Nephron progenitor cell (in vitro differentiated cells): ENCODE data around the gene KIAA2012.

ENCODE experiments used
- DNase-seq: peaks from one replicate; pipeline ENCODE4 v3.0.0; 2021
- H3K27ac Mint-ChIP-seq: 2 replicates; pipeline ENCODE4 v1.8.0; 2021; ENCODE audit warnings: mild to moderate bottlenecking, moderate library complexity, mixed read lengths
- H3K27me3 Mint-ChIP-seq: 2 replicates; pipeline ENCODE4 v1.8.0; 2021; ENCODE audit warnings: mild to moderate bottlenecking, low read depth, mixed read lengths; ENCODE audit not compliant: poor library complexity
- H3K36me3 Mint-ChIP-seq: 2 replicates; pipeline ENCODE4 v1.8.0; 2021; ENCODE audit warnings: low read depth, mixed read lengths
- H3K4me1 Mint-ChIP-seq: 2 replicates; pipeline ENCODE4 v1.8.0; 2021; ENCODE audit warnings: mixed read lengths
- H3K4me3 Mint-ChIP-seq: 2 replicates; pipeline ENCODE4 v1.8.0; 2021; ENCODE audit warnings: mild to moderate bottlenecking, moderate library complexity, mixed read lengths
- H3K9me3 Mint-ChIP-seq: 2 replicates; pipeline ENCODE4 v1.8.0; 2021; ENCODE audit warnings: mild to moderate bottlenecking, moderate library complexity, mixed read lengths
- CTCF ChIP-seq: fragments of 200-600 bp; sonication (generic); IDR thresholded peaks from 2 replicates; pipeline ENCODE4 v1.5.0; 2021; ENCODE audit warnings: antibody characterized with exemption

Gene KIAA2012

GRCh38 chr2:202072737-202073401 is at the start of gene KIAA2012:
Gene KIAA2012, plus strand, starts transcription at chr2:202073255. Its CDS starts 373 bp downstream, at chr2:202073628.
- peak; percentile 58 for DNase-seq
- Mint-ChIP-seq H3K4me1 (peaks cover 70% of the 10 kb centered on the region), H3K27me3 (peaks cover 3% of the 10 kb centered on the region), H3K9me3 (no peaks in the 10 kb centered on the region), H3K36me3 (no peaks in the 10 kb centered on the region), H3K4me3 (peak within 1 kb of the TSS; percentile 36), H3K27ac (peak within 1 kb of the TSS; percentile 6)
- no peak for TF ChIP-seq CTCF

- no peak for TF ChIP-seq CTCF
- H3K4me3 Mint-ChIP-seq, result no peak overlapping the region
- no peaks in the 10 kb centered on the region for H3K9me3 Mint-ChIP-seq
- peak overlapping the region; percentile 91 for H3K27ac Mint-ChIP-seq
- no peaks in the 10 kb centered on the region for H3K27me3 Mint-ChIP-seq
- no peak for DNase-seq
- H3K36me3 Mint-ChIP-seq, result no peaks in the 10 kb centered on the region
- H3K4me1 Mint-ChIP-seq, result peaks cover 58% of the 10 kb centered on the region
Observed at GRCh38 chr2:202023904-202024266, 49.2 kb upstream of the KIAA2012 start.

GRCh38 chr2:202024871-202025270 is 48.2 kb upstream of the KIAA2012 start:
- H3K27ac Mint-ChIP-seq, result no peak overlapping the region
- no peak for DNase-seq
- H3K4me1 Mint-ChIP-seq, result peaks cover 58% of the 10 kb centered on the region
- no peak for TF ChIP-seq CTCF
- H3K4me3 Mint-ChIP-seq, result no peak overlapping the region
- peaks cover 8% of the 10 kb centered on the region for H3K36me3 Mint-ChIP-seq
- no peaks in the 10 kb centered on the region for H3K9me3 Mint-ChIP-seq
- H3K27me3 Mint-ChIP-seq, result no peaks in the 10 kb centered on the region

- Mint-ChIP-seq H3K27me3 (no peaks in the 10 kb centered on the region), H3K9me3 (no peaks in the 10 kb centered on the region), H3K4me3 (no peak overlapping the region), H3K27ac (no peak overlapping the region), H3K36me3 (peaks cover 10% of the 10 kb centered on the region), H3K4me1 (peaks cover 61% of the 10 kb centered on the region)
- DNase-seq, result no peak
- TF ChIP-seq CTCF, result no peak
Observed at GRCh38 chr2:202025816-202026215, 47.2 kb upstream of the KIAA2012 start.

GRCh38 chr2:202026507-202026906 is 46.5 kb upstream of the KIAA2012 start:
- TF ChIP-seq CTCF, result no peak
- peaks cover 68% of the 10 kb centered on the region for H3K4me1 Mint-ChIP-seq
- H3K9me3 Mint-ChIP-seq, result no peaks in the 10 kb centered on the region
- H3K4me3 Mint-ChIP-seq, result peak overlapping the region; percentile 2
- peaks cover 10% of the 10 kb centered on the region for H3K36me3 Mint-ChIP-seq
- H3K27ac Mint-ChIP-seq, result peak overlapping the region; percentile 26
- no peaks in the 10 kb centered on the region for H3K27me3 Mint-ChIP-seq
- no peak for DNase-seq

- Mint-ChIP-seq H3K9me3 (no peaks in the 10 kb centered on the region), H3K4me3 (peak overlapping the region; percentile 98), H3K27me3 (peaks cover 2% of the 10 kb centered on the region), H3K36me3 (peaks cover 10% of the 10 kb centered on the region), H3K4me1 (peaks cover 49% of the 10 kb centered on the region), H3K27ac (no peak overlapping the region)
- no peak for TF ChIP-seq CTCF
- no peak for DNase-seq
Observed at GRCh38 chr2:202030691-202031090, 42.4 kb upstream of the KIAA2012 start.
